HG03159 (cell line): ENCODE results near the gene JADE3.
"Not testable (repeated sequence)": the region's sequence is repeated elsewhere in the genome, so short reads cannot be mapped to it uniquely, and the experiment has no call there.

Source experiments
- ATAC-seq: cut with Tn5 transposase; IDR thresholded peaks from one replicate; pipeline ENCODE4 v1.9.1; 2021; ENCODE audit warnings: mild to moderate bottlenecking, moderate library complexity; ENCODE audit not compliant: unreplicated experiment

JADE3 gene

DNA sequence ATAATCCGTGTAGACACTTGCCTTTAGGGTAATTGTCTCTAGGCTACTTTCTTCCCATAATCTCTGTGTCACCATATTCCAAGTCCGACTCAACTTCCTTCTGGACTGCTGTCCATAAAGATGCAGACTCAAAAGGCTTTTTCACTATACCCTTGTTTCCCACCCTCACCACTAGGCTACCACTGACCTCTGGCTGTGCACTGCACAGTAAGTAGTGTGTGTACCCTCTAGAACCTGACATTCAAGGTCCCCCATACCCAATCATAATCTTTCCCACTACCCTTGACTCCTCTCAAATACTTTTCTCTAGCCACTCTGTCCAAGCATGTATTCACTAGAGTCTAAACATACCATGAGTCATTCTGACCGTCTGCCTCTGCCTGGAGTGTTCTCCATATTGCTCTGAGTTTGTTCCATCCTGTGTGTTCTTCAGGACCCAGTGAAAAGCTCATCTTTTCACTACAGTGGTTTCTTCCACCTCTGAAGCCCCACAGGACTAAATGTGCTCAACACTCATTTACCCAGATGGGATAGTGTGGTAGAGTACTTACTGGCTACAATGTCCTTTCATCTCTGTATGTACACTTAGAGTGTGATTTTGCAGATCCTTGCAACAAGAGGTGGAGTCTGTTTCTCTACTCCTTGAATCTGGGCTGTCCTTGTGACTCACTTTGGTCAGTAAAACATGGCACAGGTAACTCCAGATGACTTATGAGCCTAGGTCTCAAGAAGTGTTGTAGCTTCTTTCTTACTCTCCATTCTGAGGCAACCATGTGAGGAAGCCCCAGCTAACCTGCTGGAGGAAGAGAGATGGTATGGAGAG, 17.4 kb downstream of the JADE3 start:
- ATAC-seq: no peak

DNA sequence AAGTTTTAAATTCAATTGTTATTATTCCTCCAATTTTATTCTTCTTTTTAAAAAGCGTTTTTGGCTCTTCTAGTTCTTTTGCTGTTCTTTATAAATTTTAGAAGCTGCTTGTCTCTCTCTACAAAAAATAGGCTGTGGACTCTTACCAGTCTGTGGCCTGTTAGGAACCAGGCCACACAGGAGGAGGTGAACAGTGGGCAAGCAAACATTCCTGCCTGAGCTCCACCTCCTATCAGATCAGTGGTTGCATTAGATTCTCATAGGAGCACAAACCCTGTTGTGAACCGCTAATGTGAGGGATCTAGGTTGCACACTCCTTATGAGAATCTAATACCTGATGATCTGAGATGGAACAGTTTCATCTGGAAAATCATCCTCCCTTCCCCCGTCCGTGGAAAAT, 23.1 kb downstream of the JADE3 start:
- ATAC-seq: no peak

DNA sequence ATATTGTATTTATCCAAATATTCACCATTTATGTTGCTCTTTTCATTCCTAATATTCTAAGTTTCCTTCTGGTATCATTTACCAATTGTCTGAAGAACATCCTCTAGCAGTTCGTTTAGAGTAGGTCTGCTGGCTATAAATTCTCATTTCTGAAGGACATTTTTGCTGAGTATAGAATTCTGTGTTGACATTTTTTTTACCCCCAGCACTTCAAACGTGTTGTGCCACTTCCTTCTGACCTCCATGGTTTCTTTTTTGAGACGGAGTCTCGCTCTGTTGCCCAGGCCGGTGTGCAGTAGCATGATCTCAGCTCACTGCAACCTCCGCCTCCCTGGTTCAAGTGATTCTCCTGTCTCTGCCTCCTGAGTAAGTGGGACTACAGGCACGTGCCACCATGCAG, 26.4 kb downstream of the JADE3 start:
- ATAC-seq: no peak

DNA sequence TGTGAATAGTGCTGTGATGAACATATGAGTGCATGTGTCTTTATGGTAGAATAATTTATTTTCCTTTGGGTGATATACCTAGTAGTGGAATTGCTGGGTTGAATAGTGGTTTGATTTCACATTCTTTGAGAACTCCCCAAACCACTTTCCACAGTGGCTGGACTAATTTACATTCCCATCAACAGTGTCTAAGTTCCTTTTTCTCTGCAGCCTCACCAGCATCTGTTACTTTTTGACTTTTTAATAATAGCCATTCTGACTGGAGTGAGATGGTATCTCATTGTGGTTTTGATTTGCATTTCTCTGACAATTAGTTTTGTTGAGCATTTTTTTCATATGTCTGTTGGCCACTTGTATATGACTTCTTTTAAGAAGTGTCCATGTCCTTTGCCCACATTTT, 29.1 kb downstream of the JADE3 start:
- no peak for ATAC-seq

DNA sequence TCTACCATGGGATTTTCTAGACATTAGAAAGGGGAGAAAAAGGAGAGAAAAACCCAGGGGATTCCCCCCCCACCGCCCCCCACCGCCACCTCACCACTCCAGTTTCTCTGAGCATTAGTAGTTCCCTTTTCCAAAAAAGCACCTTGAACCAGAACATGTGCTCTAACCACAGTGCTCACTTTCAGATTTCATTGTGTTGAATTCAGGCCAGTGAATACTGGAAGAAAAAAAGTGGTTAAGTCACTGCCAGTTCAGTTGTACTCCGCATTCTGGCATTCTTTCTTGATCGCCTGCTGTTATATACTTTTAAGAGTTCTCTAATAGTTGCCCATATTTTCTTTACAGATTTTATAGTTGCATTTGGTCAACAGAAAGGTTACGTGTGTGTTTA, 40.9 kb downstream of the JADE3 start:
- ATAC-seq: no peak

DNA sequence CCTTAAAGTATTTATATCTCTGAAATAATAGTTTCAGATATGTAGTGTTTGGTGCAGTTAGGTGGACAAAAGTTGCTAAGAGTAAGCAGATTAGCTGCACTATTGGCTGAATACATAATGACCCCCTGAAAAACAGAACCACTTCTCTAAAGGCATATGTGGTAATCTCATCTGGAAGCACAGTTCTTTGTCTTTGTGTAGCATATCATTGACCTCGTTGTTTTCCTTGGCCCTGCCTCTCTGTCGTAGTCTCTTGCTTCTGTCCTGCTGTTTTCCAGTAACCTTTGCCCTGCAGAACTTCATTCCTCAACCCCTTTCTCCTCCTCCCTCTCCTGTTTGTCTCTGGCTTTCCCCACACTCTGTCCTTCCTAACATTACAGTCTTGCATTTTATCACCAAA, 41.4 kb downstream of the JADE3 start:
- ATAC-seq: no peak

DNA sequence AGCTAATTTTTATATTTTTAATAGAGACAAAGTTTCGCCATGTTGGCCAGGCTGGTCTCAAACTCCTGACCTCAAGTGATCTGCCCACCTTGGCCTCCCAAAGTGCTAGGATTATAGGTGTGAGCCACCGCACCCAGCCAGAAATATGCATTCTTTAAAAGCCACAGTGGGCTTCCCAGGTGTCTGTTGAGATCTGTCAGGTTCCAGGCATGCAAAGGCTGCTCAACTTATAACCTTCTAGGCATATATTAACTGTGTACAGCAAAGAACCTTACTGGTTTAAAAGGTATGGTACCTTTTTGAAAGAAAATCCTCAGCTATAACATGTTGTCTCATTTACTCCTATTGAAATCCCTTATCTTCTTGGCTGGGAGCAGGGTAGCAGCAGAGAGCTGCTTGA, 42.5 kb downstream of the JADE3 start:
- ATAC-seq: no peak

DNA sequence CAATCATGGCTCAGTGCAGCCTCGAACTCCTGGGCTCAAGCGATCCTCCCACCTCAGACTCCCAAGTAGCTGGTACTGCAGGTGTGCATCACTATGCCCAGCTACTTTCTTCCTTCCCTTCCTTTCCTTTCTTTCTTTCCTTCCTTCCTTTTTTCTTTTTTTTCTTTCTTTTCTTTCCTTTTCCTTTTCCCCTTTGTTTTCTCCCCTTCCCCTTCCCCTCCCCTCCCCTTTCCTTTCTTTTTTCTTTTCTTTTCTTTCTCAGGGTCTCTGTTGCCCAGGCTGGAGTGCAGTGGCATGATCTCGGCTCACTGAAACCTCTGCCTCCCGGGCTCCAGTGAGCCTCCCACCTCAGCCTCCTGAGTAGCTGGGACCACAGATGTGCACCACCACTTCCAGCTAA, 44.4 kb downstream of the JADE3 start:
- not testable (repeated sequence) for ATAC-seq

DNA sequence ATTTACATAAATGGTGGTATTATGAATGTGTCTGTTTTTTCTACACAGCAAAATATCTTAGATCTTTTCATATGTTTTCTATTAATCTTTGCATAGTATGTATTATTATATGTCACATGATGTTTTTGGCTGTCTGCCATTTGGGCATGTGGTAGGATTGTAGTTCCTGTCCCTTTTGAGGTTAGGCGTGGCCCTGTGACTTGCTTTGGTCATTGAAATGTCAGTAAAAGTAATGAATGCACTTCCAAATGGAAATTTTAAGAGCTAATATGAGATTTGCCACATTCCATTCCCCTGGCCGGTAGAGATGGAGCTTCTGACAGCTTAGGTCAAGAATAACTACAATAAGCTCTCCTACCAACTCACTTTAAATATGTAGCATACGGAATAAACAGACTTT, 45.1 kb downstream of the JADE3 start:
- no peak for ATAC-seq

DNA sequence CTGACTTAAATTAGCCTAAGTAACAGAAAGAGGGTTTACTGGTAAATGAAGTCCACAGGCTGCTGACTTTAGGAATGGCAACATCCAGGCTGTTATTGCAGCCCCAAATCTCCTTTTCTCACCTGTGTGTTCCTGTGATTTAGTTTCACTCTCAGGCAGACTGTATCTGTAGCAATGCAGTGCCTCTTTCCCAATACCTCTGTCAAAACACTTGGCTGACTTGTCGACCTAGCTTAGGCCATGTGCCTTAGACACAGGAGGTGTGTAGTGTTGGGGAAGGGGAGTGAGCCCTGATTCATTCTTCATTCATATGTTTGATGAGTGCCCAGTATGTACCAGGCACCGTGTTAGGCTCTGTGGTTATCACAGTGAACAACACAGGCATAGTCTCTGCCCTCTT, 46.9 kb downstream of the JADE3 start:
- ATAC-seq: no peak

DNA sequence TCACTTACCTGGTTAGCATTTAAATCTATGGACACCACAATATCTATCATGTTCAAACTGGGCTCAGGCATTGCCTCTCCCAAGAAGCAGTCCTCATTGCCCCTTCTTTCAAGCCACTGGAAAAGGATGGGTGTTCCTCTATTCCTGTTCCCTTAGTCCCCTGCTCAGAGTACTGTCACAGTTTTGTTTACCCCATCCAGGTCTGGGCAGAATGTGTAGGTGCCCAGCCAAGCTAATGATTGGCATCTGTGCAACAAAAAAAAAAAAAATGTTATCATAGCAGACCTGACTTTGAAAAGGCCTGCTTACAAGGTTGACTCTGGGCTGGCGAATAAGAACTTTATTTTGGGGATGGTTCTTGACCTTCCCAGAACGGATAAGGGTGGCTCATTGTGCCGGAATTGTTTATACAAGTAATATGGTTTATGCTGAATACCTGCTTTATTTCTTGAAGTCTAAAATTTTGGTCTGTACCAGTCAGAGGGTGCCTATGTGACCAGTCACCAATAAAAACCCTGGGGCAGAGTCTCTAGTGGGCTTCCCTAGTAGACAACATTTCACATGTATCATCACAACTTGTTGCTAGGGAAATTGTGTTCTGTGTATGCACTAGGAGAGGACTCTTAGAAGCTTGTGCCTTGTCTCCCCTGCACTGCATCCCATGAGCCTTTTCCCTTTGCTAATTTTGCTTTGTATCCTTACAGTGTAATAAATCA, 47.9 kb downstream of the JADE3 start:
- ATAC-seq: no peak

DNA sequence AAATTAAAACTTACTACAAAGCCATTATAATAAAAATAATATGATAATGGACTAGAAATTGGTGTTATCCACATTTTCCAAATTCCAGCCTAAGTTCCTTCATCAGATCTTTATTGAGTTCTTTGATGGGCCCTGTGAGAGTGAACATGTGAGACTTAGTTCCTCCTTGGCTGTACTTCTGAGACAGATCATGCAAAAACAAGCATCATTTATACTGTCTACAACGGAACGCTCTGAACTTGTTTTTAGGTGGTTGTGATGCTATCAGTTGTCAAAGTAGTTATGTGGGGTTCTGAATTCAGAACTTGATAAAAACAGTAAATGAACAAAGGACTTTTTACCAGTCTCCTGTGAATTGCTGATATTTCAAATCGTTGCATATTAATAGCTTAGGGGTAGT, 48.9 kb downstream of the JADE3 start:
- no peak for ATAC-seq

DNA sequence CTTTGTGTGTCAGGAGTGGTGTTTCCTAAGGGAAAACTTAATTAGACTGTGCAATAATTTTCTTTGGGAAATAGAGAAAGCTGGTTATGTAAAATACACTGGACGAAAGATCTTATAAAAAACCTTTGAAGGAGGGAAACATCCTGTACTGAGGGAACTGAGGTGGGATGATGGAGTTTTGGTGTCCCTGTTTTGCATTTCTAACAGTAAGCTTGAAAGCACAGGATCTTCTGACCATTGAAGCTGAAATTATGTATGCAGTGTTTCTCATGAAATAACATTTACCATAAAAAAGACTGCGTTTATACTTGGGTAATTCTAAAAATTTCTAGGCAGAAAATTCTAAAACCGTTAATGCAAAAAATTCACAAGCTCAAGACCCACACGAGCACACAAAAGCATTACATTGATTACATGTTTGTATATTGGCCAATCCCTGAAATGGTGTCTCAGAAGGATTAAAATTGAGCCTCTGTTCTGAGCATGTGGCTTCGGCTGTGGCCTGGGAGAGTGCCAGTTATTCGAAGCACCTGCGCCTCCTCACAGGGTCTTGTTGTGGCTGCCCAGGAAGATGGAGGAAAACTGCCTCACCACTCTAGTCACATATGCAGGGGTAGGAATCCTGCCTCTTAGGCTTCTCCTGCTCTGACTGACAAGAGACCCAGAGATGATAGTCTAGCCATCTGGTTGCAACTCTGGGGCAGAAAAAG, 49.5 kb downstream of the JADE3 start:
- ATAC-seq: no peak

DNA sequence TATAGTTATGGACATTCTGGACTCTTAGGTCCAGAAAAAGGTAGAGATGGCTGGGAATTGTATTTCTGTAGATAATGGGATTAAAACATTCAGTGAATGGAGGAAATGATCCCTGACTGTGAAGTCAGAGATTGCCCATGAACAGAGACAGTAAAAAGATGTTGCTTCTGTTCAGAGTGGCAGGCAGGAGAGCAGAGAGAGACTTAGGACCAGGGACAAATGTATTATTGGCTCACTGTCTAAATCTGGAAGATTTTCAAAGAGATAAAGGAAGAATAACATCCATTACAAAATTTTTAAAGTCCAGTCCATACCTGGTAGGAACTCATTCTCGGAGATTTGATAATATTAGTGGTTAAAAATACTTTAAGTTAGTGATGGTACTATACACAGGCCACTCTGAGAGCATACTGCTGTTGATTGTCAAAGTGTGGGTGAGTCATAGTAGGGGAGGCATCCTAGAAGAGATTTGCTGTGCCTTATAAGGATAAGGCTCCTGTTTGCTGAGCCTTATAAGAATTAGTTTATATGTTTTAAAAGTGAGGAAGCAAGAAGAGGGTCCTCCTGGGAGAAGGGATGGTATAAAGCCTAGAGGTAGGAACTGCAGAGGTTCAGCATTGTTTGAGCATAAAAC, 53.0 kb downstream of the JADE3 start:
- ATAC-seq: no peak

DNA sequence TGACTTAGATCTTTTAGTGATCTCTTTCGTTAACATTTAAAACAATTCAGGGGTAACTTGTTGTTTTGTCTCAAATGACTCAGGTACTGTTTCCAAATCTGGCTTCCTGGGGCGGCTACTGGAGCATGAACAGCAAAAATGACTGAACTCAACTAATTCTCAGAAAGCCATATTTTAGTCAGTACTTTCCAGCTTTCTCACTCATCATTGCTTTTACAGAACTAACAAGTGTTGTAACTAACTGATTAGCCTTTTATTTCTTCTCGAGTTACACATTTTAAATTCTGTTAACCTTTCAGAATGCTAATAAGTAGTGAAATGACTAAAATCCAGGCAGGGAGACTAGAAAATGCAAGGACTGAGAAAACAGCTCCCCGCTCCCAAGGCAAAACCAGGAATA, 55.3 kb downstream of the JADE3 start:
- peak; percentile 78 for ATAC-seq

DNA sequence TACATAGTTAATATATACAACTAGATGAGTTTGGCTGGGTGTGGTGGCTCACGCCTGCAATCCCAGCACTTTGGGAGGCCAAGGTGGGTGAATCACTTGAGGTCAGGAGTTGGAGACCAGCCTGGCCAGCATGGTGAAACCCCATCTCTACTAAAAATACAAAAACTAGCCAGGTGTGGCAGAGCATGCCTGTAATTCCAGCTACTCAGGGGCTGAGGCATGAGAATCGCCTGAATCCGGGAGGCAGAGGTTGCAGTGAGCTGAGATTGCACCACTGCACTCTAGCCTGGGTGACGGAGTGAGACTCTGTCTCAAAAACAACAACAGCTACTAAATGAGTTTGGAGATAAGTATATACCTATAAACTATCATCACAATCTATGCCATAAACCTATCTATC, 64.8 kb downstream of the JADE3 start:
- ATAC-seq: not testable (repeated sequence)

DNA sequence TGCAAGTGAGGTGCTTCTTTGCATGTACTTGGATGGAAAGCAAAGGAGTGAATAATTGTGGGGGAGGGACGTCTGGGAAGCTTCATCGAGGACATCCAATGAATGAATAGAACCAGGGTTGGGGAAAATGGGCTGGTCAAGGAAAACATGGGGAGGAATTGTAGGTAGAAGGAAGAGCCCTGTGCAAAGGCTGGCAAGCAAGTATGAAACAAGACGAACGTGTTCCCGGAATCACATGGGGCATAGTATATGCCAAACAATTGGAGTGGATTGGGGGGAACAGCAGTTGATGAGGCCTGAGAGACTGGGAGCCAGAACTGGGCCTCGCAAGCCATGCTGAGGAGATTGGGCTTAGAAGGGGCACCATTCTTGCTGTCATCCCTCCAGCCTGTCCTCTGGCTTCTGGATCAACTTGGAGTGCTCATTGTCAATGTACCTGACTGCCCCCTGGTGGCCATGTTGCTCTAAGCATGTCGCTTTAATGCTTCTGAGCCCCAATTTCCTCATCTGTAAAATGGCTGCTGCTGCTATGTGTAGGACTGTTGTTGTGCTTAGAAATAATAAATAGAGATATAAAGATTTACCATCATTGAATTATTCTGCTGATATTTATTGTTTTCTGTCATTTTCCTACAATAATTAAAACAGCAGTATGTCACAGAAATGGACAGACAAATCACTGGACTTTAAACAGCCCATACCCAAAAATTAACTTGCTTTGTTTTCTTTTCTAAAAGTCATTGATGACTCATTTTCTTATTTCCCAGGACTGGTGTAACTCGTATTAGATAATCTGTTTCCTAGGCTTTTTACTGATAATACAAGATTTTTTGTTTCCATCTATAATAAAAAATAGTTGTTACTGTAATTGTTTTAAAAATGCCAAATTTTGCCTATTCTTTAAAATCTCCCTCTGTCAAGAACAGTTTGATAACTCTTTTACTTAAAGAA, 66.4 kb downstream of the JADE3 start:
- peak; percentile 67 for ATAC-seq

DNA sequence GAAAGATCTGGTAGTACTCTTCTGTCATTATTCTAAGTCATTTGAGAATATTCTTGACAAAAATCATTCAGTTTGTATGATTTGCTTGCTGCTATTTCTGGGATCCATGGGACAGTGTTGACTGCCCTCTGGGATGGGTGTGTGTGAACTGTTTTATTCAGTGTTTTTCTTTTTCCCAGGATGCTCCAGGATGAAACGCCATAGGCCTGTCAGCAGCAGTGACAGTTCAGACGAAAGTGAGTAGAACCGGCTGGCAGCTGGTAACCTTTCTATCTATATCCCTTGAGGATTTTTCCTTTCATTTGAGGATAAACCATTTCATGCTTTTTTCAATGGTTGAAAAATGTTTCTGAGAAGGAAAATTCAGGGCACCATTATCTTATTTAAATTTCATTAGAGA, 72.5 kb downstream of the JADE3 start:
- no peak for ATAC-seq

DNA sequence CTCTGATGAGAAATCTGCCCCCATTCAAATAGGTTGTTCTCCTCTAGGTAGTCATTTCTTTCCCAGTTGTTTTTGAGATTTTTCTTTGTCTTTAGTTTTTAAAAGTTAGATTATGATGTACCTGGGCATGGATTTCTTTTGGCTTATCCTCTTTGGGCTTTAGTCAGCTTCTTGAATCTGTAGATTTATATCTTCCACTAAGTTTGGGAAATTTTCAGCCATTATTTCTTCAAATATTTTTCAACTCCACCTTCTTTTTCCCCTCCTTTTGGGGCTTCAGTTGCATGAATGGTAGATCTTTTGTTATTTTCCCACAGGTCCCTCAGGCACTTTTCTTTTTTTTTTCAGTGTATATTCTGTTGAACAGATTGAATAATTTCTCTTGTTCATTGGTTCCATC, 77.3 kb downstream of the JADE3 start:
- no peak for ATAC-seq

DNA sequence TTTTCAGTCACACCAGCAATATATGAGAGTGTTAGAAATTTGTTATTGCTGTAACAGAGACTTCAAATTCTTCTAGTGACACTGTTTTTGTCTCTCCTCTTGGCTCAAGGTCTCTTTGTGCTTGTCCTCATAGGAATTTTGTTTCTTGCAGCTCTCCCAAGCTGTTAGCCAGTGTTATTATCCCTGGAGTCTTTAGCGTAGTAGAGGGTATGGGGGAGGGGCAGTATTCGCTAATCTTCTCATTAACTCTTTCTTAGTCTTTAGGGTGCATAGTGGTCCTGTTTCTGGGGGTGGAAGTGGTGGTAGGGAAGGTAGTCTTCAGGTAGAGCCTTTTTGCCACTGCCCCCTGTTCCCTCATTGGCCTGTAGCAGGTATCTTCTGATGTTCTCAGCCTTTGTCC, 79.4 kb downstream of the JADE3 start:
- ATAC-seq: no peak
